Measurements from ENCODE around the gene PLEKHF1.
A peak's percentile ranks its signal among the peaks of the same experiment; 100 is the strongest.

Gene PLEKHF1

GRCh38 chr19:29663861-29664752 is 1.2 kb upstream of the PLEKHF1 start:
- TF ChIP-seq CTCF (IDR thresholded peaks at IDR 0.05), result no peak

GRCh38 chr19:29664753-29665214 is 477 bp upstream of the PLEKHF1 start:
- TF ChIP-seq CTCF (IDR thresholded peaks at IDR 0.05), result peak; percentile 8; the same call in 1 of the 2 replicates

GRCh38 chr19:29665826-29666577 is 741 bp downstream of the PLEKHF1 start:
- no peak for TF ChIP-seq CTCF (IDR thresholded peaks at IDR 0.05)

GRCh38 chr19:29666578-29667386 is 1.5 kb downstream of the PLEKHF1 start:
- TF ChIP-seq CTCF (IDR thresholded peaks at IDR 0.05), result no peak

- TF ChIP-seq CTCF (IDR thresholded peaks at IDR 0.05), result no peak
These were observed 2.1 kb downstream of the PLEKHF1 start for GRCh38 chr19:29667387-29667783.

GRCh38 chr19:29667901-29668341 is 2.7 kb downstream of the PLEKHF1 start:
- no peak; the same call in 1 of the 2 replicates for TF ChIP-seq CTCF (IDR thresholded peaks at IDR 0.05)
